ENCODE results near the gene REC8. TPM values are rescaled to one million over a fixed set of nuclear protein-coding genes. Genes with fewer than 3 reads are reported as not detected.

Gene REC8
- total and polyA plus RNA-seq, 2 of the 13 experiments (the other 11 are each of a cell fraction or from before 2014, with no cell fraction given), result 3.4 to 14.7 TPM

- TF ChIP-seq MLXIP (CRISPR knock-in tag; IDR thresholded peaks at IDR 0.05; ENCODE audit: borderline replicate concordance) (no peak), KDM4B (CRISPR knock-in tag; IDR thresholded peaks at IDR 0.05) (peak; percentile 20; the same call in 1 of the 2 replicates), ZNF883 (CRISPR knock-in tag; IDR thresholded peaks at IDR 0.05; ENCODE audit: not compliant biosample characterization) (no peak), SALL1 (CRISPR knock-in tag; IDR thresholded peaks at IDR 0.05) (no peak), CHCHD3 (CRISPR knock-in tag; IDR thresholded peaks at IDR 0.05) (no peak; the same call in 1 of the 2 replicates), GABPB1 (CRISPR knock-in tag; IDR thresholded peaks at IDR 0.05) (no peak; the same call in 1 of the 2 replicates), ZNF510 (CRISPR knock-in tag; IDR thresholded peaks at IDR 0.05; ENCODE audit: low read depth) (no peak), EHMT2 (IDR thresholded peaks at IDR 0.05; ENCODE audit: borderline replicate concordance, low read depth, low read length) (no peak), ZNF788 (CRISPR knock-in tag; IDR thresholded peaks at IDR 0.05; ENCODE audit: borderline replicate concordance) (0 out of 2 replicates have a peak, but pooled peaks have one; percentile 80), RXRA (CRISPR knock-in tag; IDR thresholded peaks at IDR 0.05) (no peak; the same call in 1 of the 2 replicates), BRD4 (CRISPR knock-in tag; IDR thresholded peaks at IDR 0.05) (no peak; the same call in 1 of the 2 replicates), FOXK2 (IDR thresholded peaks at IDR 0.05) (no peak), ZNF580 (CRISPR knock-in tag; IDR thresholded peaks at IDR 0.05; ENCODE audit: borderline replicate concordance, low read depth) (no peak), MEIS1 (CRISPR knock-in tag; IDR thresholded peaks at IDR 0.05; ENCODE audit: borderline replicate concordance) (no peak), TBX2 (CRISPR knock-in tag; IDR thresholded peaks at IDR 0.05; ENCODE audit: borderline replicate concordance) (peak; percentile 65; the same call in 1 of the 2 replicates), HOXD1 (CRISPR knock-in tag; IDR thresholded peaks at IDR 0.05) (no peak; the same call in none of the 2 replicates), HDAC6 (IDR thresholded peaks at IDR 0.05; ENCODE audit: low read depth, low read length) (no peak), KLF15 (CRISPR knock-in tag; IDR thresholded peaks at IDR 0.05; ENCODE audit: borderline replicate concordance) (0 out of 2 replicates have a peak, but pooled peaks have one; percentile 93), FOXO1 (CRISPR knock-in tag; IDR thresholded peaks at IDR 0.05) (peak; percentile 66), ZNF639 (CRISPR knock-in tag; conservative IDR thresholded peaks at IDR 0.05) (no peak), STAG1 (CRISPR knock-in tag; IDR thresholded peaks at IDR 0.05) (0 out of 2 replicates have a peak, but pooled peaks have one; percentile 21), ZNF7 (CRISPR knock-in tag; IDR thresholded peaks at IDR 0.05) (no peak), TFDP1 (CRISPR knock-in tag; IDR thresholded peaks at IDR 0.05; ENCODE audit: borderline replicate concordance) (peak; percentile 47; the same call in 1 of the 2 replicates), ZNF678 (CRISPR knock-in tag; IDR thresholded peaks at IDR 0.05) (peak; percentile 54; the same call in 1 of the 2 replicates)
Measured at GRCh38 chr14:24146453-24146977, 25.4 kb upstream of the REC8 start, which contains the start of gene PSME2 (continued).

Measured in HepG2 (cell line).